Colonic mucosa (tissue), 4 donors: ENCODE measurements around the gene FUT6. TPM values are rescaled to one million over a fixed set of nuclear protein-coding genes. Genes with fewer than 3 reads are reported as not detected.
"Not testable (repeated sequence)": the region's sequence is repeated elsewhere in the genome, so short reads cannot be mapped to it uniquely, and the experiment has no call there.

Experiments
- DNase-seq: peaks from one replicate; pipeline ENCODE4 v3.0.0-alpha.2; 2020
- H3K27ac ChIP-seq: fragments of 200-600 bp; one replicate; pipeline ENCODE4 v1.8.0; 2021
- H3K27me3 ChIP-seq: fragments of 200-600 bp; one replicate; pipeline ENCODE4 v1.8.0; 2021
- H3K36me3 ChIP-seq: fragments of 200-600 bp; one replicate; pipeline ENCODE4 v1.8.0; 2021
- H3K4me1 ChIP-seq: fragments of 200-600 bp; one replicate; pipeline ENCODE4 v1.8.0; 2021; ENCODE audit warnings: mild to moderate bottlenecking
- H3K4me3 ChIP-seq: fragments of 200-600 bp; one replicate; pipeline ENCODE4 v1.8.0; 2021
- H3K9ac ChIP-seq, 2 donors: one replicate each; pipeline ENCODE4 v1.7.0; 2013; ENCODE audit warnings: control low read depth in 2 of 2, low read depth in 2 of 2, low read length in 2 of 2
- H3K9me3 ChIP-seq: fragments of 200-600 bp; one replicate; pipeline ENCODE4 v1.8.0; 2021
- CTCF ChIP-seq: fragments of 200-600 bp; IDR thresholded peaks from one replicate; pipeline ENCODE4 v1.8.0; 2022; ENCODE audit warnings: antibody characterized with exemption, mild to moderate bottlenecking
- intact Hi-C: fragments of 100-400 bp; cut with DNase I; formaldehyde crosslinking; loops from one replicate; pipeline ENCODE4 v1.14.1; 2022
- total RNA-seq, 2 donors: library from RNA; stranded (reverse); fragmentation: NEBNext Ultra II Directional in 1 of 2; extraction: Animal tissue kit (Norgen Biotek cat#: 25700) in 1 of 2; gene quantifications; one replicate each; pipeline ENCODE4 v1.2.1, GENCODE V29; 2021
- donor health status: healthy.
- donor health status: DM: no; HTN: no; CAD: no.
- donor health status: DM: no; HTN: no; CAD: no.

FUT6 gene
- total RNA-seq, 2 donors from 2014 or later = 48.9 to 89.4 TPM

- Histone ChIP-seq H3K27ac (no peak overlapping the region), H3K9ac (no peak overlapping the region)
- no peak for TF ChIP-seq CTCF
These were observed 41.1 kb upstream of the FUT6 start for GRCh38 chr19:5880604-5881078.

GRCh38 chr19:5880196-5880595 is 40.7 kb upstream of the FUT6 start:
- H3K4me3 ChIP-seq = no peak overlapping the region
- no peaks in the 10 kb centered on the region for H3K9me3 ChIP-seq
- TF ChIP-seq CTCF = no peak
- DNase-seq = no peak
- intact Hi-C loops = no loop called here
- H3K27ac ChIP-seq = no peak overlapping the region
- H3K36me3 ChIP-seq = no peaks in the 10 kb centered on the region
- no peaks in the 10 kb centered on the region for H3K4me1 ChIP-seq
- H3K9ac ChIP-seq = peak overlapping the region in 1 of 2 donors; percentile 12
- H3K27me3 ChIP-seq = no peaks in the 10 kb centered on the region

More at GRCh38 chr19:5880604-5881078, 41.1 kb upstream of the FUT6 start:
- Histone ChIP-seq H3K9me3 (no peaks in the 10 kb centered on the region), H3K4me3 (no peak overlapping the region), H3K36me3 (no peaks in the 10 kb centered on the region), H3K27me3 (no peaks in the 10 kb centered on the region), H3K4me1 (no peaks in the 10 kb centered on the region)
- peak; percentile 44 for DNase-seq
- intact Hi-C loops = no loop called here

GRCh38 chr19:5877882-5878281 is 38.4 kb upstream of the FUT6 start:
- H3K27ac ChIP-seq = no peak overlapping the region
- intact Hi-C loops = no loop called here
- H3K4me1 ChIP-seq = no peaks in the 10 kb centered on the region
- DNase-seq = no peak
- H3K4me3 ChIP-seq = no peak overlapping the region
- no peaks in the 10 kb centered on the region for H3K36me3 ChIP-seq
- no peak overlapping the region for H3K9ac ChIP-seq
- no peaks in the 10 kb centered on the region for H3K27me3 ChIP-seq
- TF ChIP-seq CTCF = no peak
- no peaks in the 10 kb centered on the region for H3K9me3 ChIP-seq

GRCh38 chr19:5877427-5877826 is 37.9 kb upstream of the FUT6 start:
- H3K36me3 ChIP-seq = no peaks in the 10 kb centered on the region
- H3K4me1 ChIP-seq = no peaks in the 10 kb centered on the region
- intact Hi-C loops = no loop called here
- H3K9me3 ChIP-seq = no peaks in the 10 kb centered on the region
- no peak overlapping the region for H3K4me3 ChIP-seq
- H3K27ac ChIP-seq = no peak overlapping the region
- H3K9ac ChIP-seq = no peak overlapping the region
- H3K27me3 ChIP-seq = no peaks in the 10 kb centered on the region
- TF ChIP-seq CTCF = no peak
- DNase-seq = no peak

GRCh38 chr19:5874496-5874895 is 35.0 kb upstream of the FUT6 start:
- H3K36me3 ChIP-seq, H3K27ac ChIP-seq, H3K9ac ChIP-seq, DNase-seq, H3K27me3 ChIP-seq, H3K9me3 ChIP-seq, H3K4me3 ChIP-seq, intact Hi-C loops, H3K4me1 ChIP-seq: not testable (repeated sequence)

- H3K9ac ChIP-seq = no peak overlapping the region
- TF ChIP-seq CTCF = no peak
- no peaks in the 10 kb centered on the region for H3K4me1 ChIP-seq
- H3K27me3 ChIP-seq = no peaks in the 10 kb centered on the region
- H3K27ac ChIP-seq = no peak overlapping the region
- DNase-seq = no peak
- no peak overlapping the region for H3K4me3 ChIP-seq
- no peaks in the 10 kb centered on the region for H3K36me3 ChIP-seq
- no peaks in the 10 kb centered on the region for H3K9me3 ChIP-seq
- intact Hi-C loops = no loop called here
These were observed 34.2 kb upstream of the FUT6 start for GRCh38 chr19:5873617-5874199.
